H1 (cell line): ENCODE data around the gene CHD9. TPM values are rescaled to one million over a fixed set of nuclear protein-coding genes. Genes with fewer than 3 reads are reported as not detected.

Source experiments
- CTCF ChIA-PET: fragments of 300-600 bp; sonication (Branson Sonifier 250); formaldehyde crosslinking; loops from one replicate; lab custom pipeline; 2021; ENCODE audit not compliant: partially characterized antibody; lab: Charles Lee
- POLR2A ChIA-PET: fragments of 300-600 bp; sonication (Branson Sonifier 250); formaldehyde crosslinking; loops from one replicate; lab custom pipeline; 2021; ENCODE audit warnings: inconsistent platforms; ENCODE audit not compliant: partially characterized antibody; lab: Charles Lee
- DNase-seq, 2 experiments: peaks; one replicate each; pipeline versions ENCODE4 v3.0.0 to v3.0.0-alpha.2; 2010 to 2022; ENCODE audit warnings: low spot score in 2 of 2, low read depth in 1 of 2, mixed read lengths in 1 of 2
- FAIRE-seq: peaks from 2 replicates; lab custom pipeline; 2011; peaks lifted over from hg19 to GRCh38; lab: Jason Lieb, UNC
- H2AFZ ChIP-seq: 2 replicates; pipeline ENCODE4 v1.8.1; 2012; ENCODE audit warnings: low read length, inconsistent platforms
- H2AK5ac ChIP-seq: 2 replicates; pipeline ENCODE4 v1.6.1; 2013; ENCODE audit warnings: low read depth, low read length
- H2BK120ac ChIP-seq: replicated peaks from 2 replicates; pipeline ENCODE3; 2013; ENCODE audit warnings: low read depth, low read length, inconsistent platforms
- H2BK12ac ChIP-seq: 2 replicates; pipeline ENCODE4 v1.6.1; 2013; ENCODE audit warnings: low read depth, low read length
- H2BK15ac ChIP-seq: 2 replicates; pipeline ENCODE4 v1.6.1; 2013; ENCODE audit warnings: low read length
- H2BK20ac ChIP-seq: 2 replicates; pipeline ENCODE4 v1.6.1; 2013; ENCODE audit warnings: low read length
- H2BK5ac ChIP-seq: 2 replicates; pipeline ENCODE4 v1.6.1; 2013; ENCODE audit warnings: low read depth, low read length
- H3K14ac ChIP-seq: 2 replicates; pipeline ENCODE4 v1.6.1; 2013; ENCODE audit warnings: inconsistent platforms; ENCODE audit not compliant: insufficient read length
- H3K18ac ChIP-seq: 2 replicates; pipeline ENCODE4 v1.6.1; 2013; ENCODE audit warnings: low read length; ENCODE audit errors: extremely low read depth
- H3K23ac ChIP-seq: 2 replicates; pipeline ENCODE4 v1.6.1; 2013; ENCODE audit warnings: inconsistent platforms; ENCODE audit not compliant: insufficient read length
- H3K23me2 ChIP-seq: 2 replicates; pipeline ENCODE4 v1.6.1; 2013; ENCODE audit warnings: low read depth, low read length
- H3K27ac ChIP-seq: 2 replicates; pipeline ENCODE4 v1.6.1; 2011; ENCODE audit warnings: low read depth, low read length, inconsistent platforms
- H3K27me3 ChIP-seq, 4 experiments: replicated peaks in 1 of 4; 1 replicate in 1 of 4; 2 replicates in 3 of 4; pipeline versions ENCODE4 v1.6.1 to v1.8.1; 2011 to 2013; ENCODE audit warnings: low read length in 3 of 4, mild to moderate bottlenecking in 3 of 4, inconsistent platforms in 2 of 4, mixed read lengths in 2 of 4, moderate library complexity in 1 of 4; ENCODE audit not compliant: control insufficient read depth in 3 of 4, insufficient read depth in 3 of 4; ENCODE audit errors: extremely low read depth in 1 of 4
- H3K36me3 ChIP-seq, 4 experiments: 2 replicates each; pipeline versions ENCODE4 v1.6.1 to v1.8.1; 2011 to 2013; ENCODE audit warnings: mild to moderate bottlenecking in 4 of 4, low read length in 3 of 4, moderate library complexity in 2 of 4, control low read depth in 1 of 4, inconsistent platforms in 1 of 4; ENCODE audit not compliant: insufficient read depth in 4 of 4, control insufficient read depth in 2 of 4
- H3K4ac ChIP-seq: replicated peaks from 2 replicates; pipeline ENCODE3; 2013; ENCODE audit warnings: low read length, low read depth, mixed read lengths, inconsistent platforms; ENCODE audit not compliant: insufficient read length
- H3K4me1 ChIP-seq, 4 experiments: replicated peaks in 1 of 4; 1 replicate in 1 of 4; 2 replicates in 3 of 4; pipeline versions ENCODE4 v1.6.1 to v1.8.1; 2011 to 2013; ENCODE audit warnings: low read length in 3 of 4, inconsistent platforms in 2 of 4, mixed read lengths in 1 of 4; ENCODE audit not compliant: insufficient read depth in 4 of 4, control insufficient read depth in 3 of 4
- H3K4me2 ChIP-seq, 2 experiments: 2 replicates each; pipeline versions ENCODE4 v1.6.1 to v1.8.1; 2011 to 2013; ENCODE audit warnings: low read depth in 2 of 2, low read length in 2 of 2, control low read depth in 1 of 2, inconsistent platforms in 1 of 2, mild to moderate bottlenecking in 1 of 2; ENCODE audit not compliant: insufficient read depth in 1 of 2
- H3K4me3 ChIP-seq, 4 experiments: fragments of 200-600, 300-600 bp in 1 of 4; sonication (generic), shearing (Covaris generic), sonication (Bioruptor Twin) in 1 of 4; 2 replicates each; pipeline versions ENCODE4 v1.5.1 to v1.8.1; 2011 to 2016; ENCODE audit warnings: low read length in 4 of 4, low read depth in 3 of 4, control low read depth in 2 of 4, inconsistent platforms in 2 of 4, mild to moderate bottlenecking in 2 of 4, mixed read lengths in 1 of 4, moderate library complexity in 1 of 4; ENCODE audit not compliant: insufficient read depth in 2 of 4; ENCODE audit errors: extremely low read depth in 1 of 4
- H3K56ac ChIP-seq: replicated peaks from 2 replicates; pipeline ENCODE3; 2013; ENCODE audit warnings: low read depth, mild to moderate bottlenecking, mixed read lengths, low read length, inconsistent platforms; ENCODE audit not compliant: insufficient read length
- H3K79me1 ChIP-seq: 2 replicates; pipeline ENCODE4 v1.6.1; 2013; ENCODE audit warnings: low read depth, low read length, control low read depth
- H3K79me2 ChIP-seq, 2 experiments: 2 replicates each; pipeline versions ENCODE4 v1.6.1 to v1.8.1; 2012 to 2013; ENCODE audit warnings: low read length in 2 of 2, mild to moderate bottlenecking in 2 of 2, inconsistent platforms in 1 of 2; ENCODE audit not compliant: insufficient read depth in 2 of 2, control insufficient read depth in 1 of 2
- H3K9ac ChIP-seq, 4 experiments: replicated peaks in 1 of 4; 1 replicate in 1 of 4; 2 replicates in 3 of 4; pipeline versions ENCODE4 v1.6.1 to v1.8.1; 2011 to 2013; ENCODE audit warnings: low read depth in 3 of 4, low read length in 3 of 4, control low read depth in 2 of 4, mild to moderate bottlenecking in 2 of 4, moderate library complexity in 2 of 4, inconsistent platforms in 1 of 4; ENCODE audit errors: extremely low read depth in 1 of 4
- H3K9me3 ChIP-seq, 2 experiments: 2 replicates each; pipeline versions ENCODE4 v1.6.1 to v1.8.1; 2012 to 2013; ENCODE audit warnings: mild to moderate bottlenecking in 2 of 2, moderate library complexity in 2 of 2, control low read depth in 1 of 2, inconsistent platforms in 1 of 2, low read depth in 1 of 2, low read length in 1 of 2, mixed read lengths in 1 of 2; ENCODE audit not compliant: insufficient read depth in 2 of 2
- H4K20me1 ChIP-seq, 2 experiments: replicated peaks in 1 of 2; 2 replicates each; pipeline versions ENCODE3 to v1.8.1; 2011 to 2013; ENCODE audit warnings: inconsistent platforms in 2 of 2, low read length in 2 of 2, mild to moderate bottlenecking in 1 of 2; ENCODE audit not compliant: insufficient read depth in 2 of 2, control insufficient read depth in 1 of 2
- H4K5ac ChIP-seq: 2 replicates; pipeline ENCODE4 v1.6.1; 2013; ENCODE audit warnings: low read length, low read depth, mixed read lengths, inconsistent platforms; ENCODE audit not compliant: insufficient read length
- H4K8ac ChIP-seq: 2 replicates; pipeline ENCODE4 v1.8.0; 2013; ENCODE audit warnings: mild to moderate bottlenecking, moderate library complexity, low read length, inconsistent platforms; ENCODE audit not compliant: insufficient read depth; ENCODE audit errors: extremely low read depth
- H4K91ac ChIP-seq: replicated peaks from 2 replicates; pipeline ENCODE3; 2013; ENCODE audit warnings: low read length, mixed read lengths, inconsistent platforms; ENCODE audit not compliant: insufficient read length
- EP300 ChIP-seq, 2 experiments: IDR thresholded peaks; 1 replicate in 1 of 2; 2 replicates in 1 of 2; pipeline ENCODE4 v1.6.1; 2011 to 2012; ENCODE audit warnings: low read depth in 2 of 2, low read length in 2 of 2, mild to moderate bottlenecking in 2 of 2, borderline replicate concordance in 1 of 2, inconsistent platforms in 1 of 2, moderate library complexity in 1 of 2
- HDAC6 ChIP-seq: IDR thresholded peaks from one replicate; pipeline ENCODE4 v1.7.1; 2012; ENCODE audit warnings: low read depth, mild to moderate bottlenecking, inconsistent platforms, low read length, moderate library complexity
- JUND ChIP-seq: IDR thresholded peaks from 2 replicates; pipeline ENCODE4 v1.6.1; 2011; ENCODE audit warnings: mild to moderate bottlenecking, improper control_type of control experiment, low read length
- TEAD4 ChIP-seq: IDR thresholded peaks from 2 replicates; pipeline ENCODE4 v1.6.1; 2012; ENCODE audit warnings: low read depth, low read length, inconsistent platforms, mixed read lengths
- WGBS, 2 experiments: shearing (Covaris generic) in 1 of 2; methylation state at CpG; one replicate each; pipeline versions ENCODE4 v1.1.6 to v1.1.7; 2013 to 2015; ENCODE audit warnings: low lambda C conversion rate in 2 of 2, mixed read lengths in 2 of 2, inconsistent platforms in 1 of 2, low coverage in 1 of 2, missing lambda C conversion rate in 1 of 2; ENCODE audit not compliant: insufficient replicate concordance in 2 of 2, insufficient coverage in 1 of 2, insufficient read length in 1 of 2; ENCODE audit errors: extremely low coverage in 1 of 2, missing lambda C conversion rate in 1 of 2; 5-methylcytosine and 5-hydroxymethylcytosine counted together
- polyA plus RNA-seq, 7 experiments: library from polyadenylated mRNA; depleted of rRNA in 3 of 7; stranded (reverse) in 5 of 7; unstranded in 2 of 7; fragments of >200 nt in 5 of 7; fragments of 200-250 nt in 2 of 7; gene quantifications; 1 replicate in 5 of 7; 2 replicates in 1 of 7; 4 replicates in 1 of 7; pipeline versions ENCODE4 v1.2.1 to v1.2.3, GENCODE V29; 2011 to 2013; ENCODE audit warnings: missing spikeins in 2 of 7, mixed read lengths in 2 of 7
- total RNA-seq: library from RNA; stranded (reverse); fragmentation: NEBNext Ultra II Directional; extraction: Animal tissue kit (Norgen Biotek cat#: 25700); gene quantifications from 2 replicates; pipeline ENCODE4 v1.2.1, GENCODE V29; 2021

Gene CHD9
- total and polyA plus RNA-seq, 2 of the 8 experiments (the other 6 are each of a cell fraction or from before 2014, with no cell fraction given): 9.9 to 32.4 TPM

DNA sequence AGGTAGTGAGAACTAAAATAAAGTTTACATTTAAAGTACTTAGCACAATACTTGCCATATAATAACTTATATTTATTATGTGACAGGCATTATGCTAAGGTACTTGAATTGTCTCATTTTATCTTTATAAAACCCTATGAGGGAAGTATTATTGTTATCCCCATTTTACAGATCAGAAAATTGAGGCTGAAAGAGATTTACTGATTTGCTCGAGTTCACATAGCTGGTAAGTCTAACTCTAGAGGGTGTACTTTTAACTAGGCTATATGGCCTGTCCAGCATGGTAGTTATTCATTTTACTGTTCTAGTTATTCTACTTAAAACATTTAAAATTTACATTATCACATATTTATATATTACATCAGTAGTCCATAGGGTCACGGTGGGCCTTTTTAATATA, 266.2 kb downstream of the CHD9 start:
- Histone ChIP-seq H4K5ac (no peak overlapping the region), H3K79me1 (no peaks in the 10 kb centered on the region), H3K14ac (no peak overlapping the region), H2AFZ (no peak overlapping the region), H4K91ac (no peak overlapping the region), H3K9me3 (no peaks in the 10 kb centered on the region), H3K23ac (no peak overlapping the region), H3K27ac (no peak overlapping the region), H4K20me1 (peaks cover 0 to 1% of the 10 kb centered on the region in 2 experiments), H2BK120ac (no peak overlapping the region), H4K8ac (no peak overlapping the region), H3K36me3 (peaks cover 6 to 83% (median 34%) of the 10 kb centered on the region in 4 experiments; a peak in 7 of 8 replicates), H3K9ac (no peak overlapping the region), H2BK5ac (no peak overlapping the region), H3K79me2 (no peaks in the 10 kb centered on the region), H2BK15ac (no peak overlapping the region), H3K4ac (no peak overlapping the region), H2BK20ac (no peak overlapping the region), H2AK5ac (no peak overlapping the region), H3K23me2 (no peaks in the 10 kb centered on the region), H3K56ac (no peak overlapping the region), H2BK12ac (no peak overlapping the region), H3K27me3 (no peaks in the 10 kb centered on the region), H3K4me1 (no peaks in the 10 kb centered on the region), H3K4me2 (no peak overlapping the region), H3K18ac (no peak overlapping the region), H3K4me3 (no peak overlapping the region)
- ChIA-PET POLR2A (no interaction called here), CTCF (no interaction called here)
- DNase-seq: no peak
- no peak for FAIRE-seq
- 89% methylated on average over 2 of the region's 2 CpGs; no CpG with 5 or more reads in 1 of the 2 experiments for WGBS, 2 experiments
- TF ChIP-seq TEAD4: no peak
- no peak for TF ChIP-seq EP300 (IDR thresholded peaks at IDR 0.05; ENCODE audit: borderline replicate concordance in 1 of 2, low read depth in 2 of 2, low read length in 2 of 2)
- no peak for TF ChIP-seq JUND
- no peak for TF ChIP-seq HDAC6
